Panc1 (cell line): Measurements from ENCODE around the gene SCGB1D1. TPM values are rescaled to one million over a fixed set of nuclear protein-coding genes. Genes with fewer than 3 reads are reported as not detected.

Experiments
- ATAC-seq: fragments of 200-7000 bp; cut with Tn5 transposase; 2 replicates; pipeline ENCODE4 v1.9.1; 2020; ENCODE audit warnings: mild to moderate bottlenecking, moderate library complexity
- BruUV-seq: library from RNA; stranded (reverse); fragments of 400-500 nt; replicated peaks from 2 replicates; lab custom pipeline; 2021; lab: Mats Ljungman, UMichigan
- CTCF ChIA-PET: fragments of 300-600 bp; sonication (Branson Sonifier 250); formaldehyde crosslinking; loops from one replicate; lab custom pipeline; 2022; ENCODE audit warnings: antibody characterized with exemption; lab: Charles Lee
- POLR2A ChIA-PET: fragments of 300-600 bp; sonication (Branson Sonifier 250); formaldehyde crosslinking; loops from one replicate; lab custom pipeline; 2022; ENCODE audit warnings: antibody characterized with exemption; lab: Charles Lee
- DNase-seq: peaks from one replicate; pipeline ENCODE4 v3.0.0-alpha.2; 2010; ENCODE audit warnings: low read depth, low spot score
- H3K27ac ChIP-seq: 2 replicates; pipeline ENCODE4 v1.5.1; 2011; ENCODE audit warnings: mild to moderate bottlenecking, low read length, inconsistent platforms
- H3K27me3 ChIP-seq: fragments of 200-500 bp; sonication (Bioruptor generic); 2 replicates; pipeline ENCODE4 v1.6.0; 2014; ENCODE audit warnings: low read length, inconsistent platforms; ENCODE audit not compliant: control insufficient read depth, insufficient read depth
- H3K36me3 ChIP-seq: fragments of 200-500 bp; sonication (Bioruptor generic); 2 replicates; pipeline ENCODE4 v1.5.1; 2014; ENCODE audit warnings: inconsistent platforms, mild to moderate bottlenecking, low read length, moderate library complexity; ENCODE audit not compliant: control insufficient read depth, insufficient read depth
- H3K4me1 ChIP-seq: 2 replicates; pipeline ENCODE4 v1.5.1; 2011; ENCODE audit warnings: inconsistent platforms, mild to moderate bottlenecking, low read length, moderate library complexity; ENCODE audit not compliant: control insufficient read depth, insufficient read depth
- H3K4me3 ChIP-seq, 2 experiments: 2 replicates each; pipeline ENCODE4 v1.5.1; 2011 to 2012; ENCODE audit warnings: low read depth in 2 of 2, low read length in 2 of 2, mild to moderate bottlenecking in 2 of 2, inconsistent platforms in 1 of 2, moderate library complexity in 1 of 2
- H3K9me3 ChIP-seq: fragments of 200-500 bp; sonication (Bioruptor generic); 2 replicates; pipeline ENCODE4 v1.5.1; 2014; ENCODE audit warnings: low read depth, mild to moderate bottlenecking, inconsistent platforms, low read length, moderate library complexity; ENCODE audit not compliant: control insufficient read depth, insufficient read depth
- CTCF ChIP-seq: fragments of 450-650 bp; IDR thresholded peaks from 2 replicates; pipeline ENCODE4 v1.5.1; 2017; ENCODE audit warnings: mild to moderate bottlenecking
- POLR2AphosphoS5 ChIP-seq: IDR thresholded peaks from 2 replicates; pipeline ENCODE4 v1.6.1; 2012; ENCODE audit warnings: mild to moderate bottlenecking, low read depth, low read length, moderate library complexity
- REST ChIP-seq, 2 experiments: IDR thresholded peaks; 2 replicates each; pipeline ENCODE4 v1.6.1; 2011 to 2012; ENCODE audit warnings: low read depth in 2 of 2, control low read depth in 1 of 2, low read length in 1 of 2, mild to moderate bottlenecking in 1 of 2, moderate library complexity in 1 of 2; ENCODE audit not compliant: insufficient read depth in 1 of 2
- SIN3A ChIP-seq: IDR thresholded peaks from 2 replicates; pipeline ENCODE4 v1.6.1; 2012; ENCODE audit warnings: low read depth, mild to moderate bottlenecking, low read length, moderate library complexity, borderline replicate concordance; ENCODE audit not compliant: insufficient read depth
- TCF7L2 ChIP-seq: IDR thresholded peaks from 2 replicates; pipeline ENCODE4 v1.6.1; 2011; ENCODE audit warnings: mild to moderate bottlenecking, low read depth, low read length, inconsistent platforms
- in situ Hi-C: cut with HindIII; loops from 2 replicates; pipeline ENCODE4 v1.10.0; 2016; ENCODE audit warnings: low sequenced_read_pairs, low pct_unique_long_range_greater_than_20kb
- intact Hi-C: fragments of 100-400 bp; cut with micrococcal nuclease; formaldehyde crosslinking; loops from one replicate; pipeline ENCODE4 v1.10.0; 2022; ENCODE audit not compliant: unreplicated experiment
- total RNA-seq: library from RNA; stranded (reverse); gene quantifications from one replicate; pipeline ENCODE4 v1.2.1, GENCODE V29; 2021; ENCODE audit not compliant: unreplicated experiment

SCGB1D1 gene
- total RNA-seq, 1 experiment from 2014 or later = not detected

DNA sequence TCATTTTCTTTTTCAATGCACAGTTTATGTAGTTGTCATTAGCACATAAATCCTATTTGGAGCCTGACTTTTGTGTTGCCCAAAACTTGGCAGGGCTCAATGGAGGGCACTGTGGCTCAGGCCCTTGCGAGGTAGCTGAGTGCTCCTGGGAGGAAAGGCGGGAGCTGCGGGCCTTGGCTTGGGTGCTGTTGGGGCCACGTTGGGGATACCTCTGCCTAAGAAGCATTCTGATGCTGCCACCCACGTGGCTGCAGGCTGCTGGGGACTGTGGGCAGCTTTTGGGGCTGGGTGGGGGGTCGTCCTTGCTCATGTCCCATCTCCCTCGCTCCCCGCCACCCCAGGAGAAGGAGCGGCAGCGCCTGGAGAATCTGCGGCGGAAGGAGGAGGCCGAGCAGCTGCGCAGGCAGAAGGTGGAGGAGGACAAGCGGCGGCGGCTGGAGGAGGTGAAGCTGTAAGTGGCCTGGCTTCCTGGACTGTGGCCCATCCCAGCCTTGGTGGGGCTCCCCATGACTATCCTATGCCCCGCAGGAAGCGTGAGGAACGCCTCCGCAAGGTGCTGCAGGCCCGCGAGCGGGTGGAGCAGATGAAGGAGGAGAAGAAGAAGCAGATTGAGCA, 45.3 kb upstream of the SCGB1D1 start:
- intact Hi-C loops = no loop called here
- POLR2A ChIA-PET = no interaction called here
- TF ChIP-seq POLR2AphosphoS5 (no peak), REST (IDR thresholded peaks at IDR 0.05; ENCODE audit: insufficient read depth in 1 of 2, low read depth in 2 of 2, low read length in 1 of 2) (no peak), TCF7L2 (no peak), CTCF (no peak), SIN3A (no peak)
- ATAC-seq (no peak), DNase-seq (no peak)
- in situ Hi-C loops = no loop called here
- CTCF ChIA-PET = no interaction called here
- Histone ChIP-seq H3K4me3 (no peak overlapping the region), H3K27ac (no peak overlapping the region), H3K36me3 (peaks cover 6% of the 10 kb centered on the region), H3K4me1 (no peaks in the 10 kb centered on the region), H3K27me3 (no peaks in the 10 kb centered on the region), H3K9me3 (no peaks in the 10 kb centered on the region)
- BruUV-seq = no TSS peak

DNA sequence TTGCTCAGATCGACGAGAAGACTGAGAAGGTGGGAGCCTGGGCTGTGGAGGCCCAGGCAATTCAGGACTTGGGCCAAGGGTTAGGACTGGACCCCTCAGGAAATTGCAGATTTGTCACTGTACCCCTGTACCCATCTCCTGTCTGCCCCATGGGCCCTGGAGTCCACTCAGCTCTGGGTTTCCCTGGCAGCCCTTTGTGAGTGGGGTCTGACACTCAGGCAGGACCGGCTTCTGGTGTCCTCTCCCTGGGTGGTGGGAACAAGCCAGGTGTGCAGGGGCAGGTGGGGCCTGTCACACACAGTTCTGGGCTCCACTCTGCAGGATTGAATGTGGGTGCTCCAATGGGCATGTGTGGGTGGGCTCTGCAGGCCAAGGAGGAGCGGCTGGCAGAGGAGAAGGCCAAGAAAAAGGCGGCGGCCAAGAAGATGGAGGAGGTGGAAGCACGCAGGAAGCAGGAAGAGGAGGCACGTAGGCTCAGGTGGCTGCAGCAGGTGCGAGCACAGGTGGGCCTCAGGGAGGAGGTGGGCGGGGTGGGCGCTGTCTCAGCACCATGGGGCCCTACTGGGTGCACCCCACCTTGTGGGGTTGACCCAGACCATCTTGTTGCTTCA, 44.6 kb upstream of the SCGB1D1 start:
- ATAC-seq (no peak), DNase-seq (no peak)
- H3K9me3 ChIP-seq = no peaks in the 10 kb centered on the region
- H3K27ac ChIP-seq = no peak overlapping the region
- peaks cover 9% of the 10 kb centered on the region for H3K36me3 ChIP-seq
- H3K4me3 ChIP-seq = no peak overlapping the region
- ChIA-PET CTCF (no interaction called here), POLR2A (no interaction called here)
- no peak for TF ChIP-seq REST (IDR thresholded peaks at IDR 0.05; ENCODE audit: insufficient read depth in 1 of 2, low read depth in 2 of 2, low read length in 1 of 2)
- TF ChIP-seq TCF7L2 = no peak
- no peak for TF ChIP-seq POLR2AphosphoS5
- TF ChIP-seq CTCF = no peak
- no peak for TF ChIP-seq SIN3A
- no peaks in the 10 kb centered on the region for H3K27me3 ChIP-seq
- no TSS peak for BruUV-seq
- intact Hi-C loops (no loop called here), in situ Hi-C loops (no loop called here)
- no peaks in the 10 kb centered on the region for H3K4me1 ChIP-seq
